Lower leg skin (tissue), 4 donors: Measurements from ENCODE around the gene JARID2. TPM values are rescaled to one million over a fixed set of nuclear protein-coding genes. Genes with fewer than 3 reads are reported as not detected.

Experiments used
- DNase-seq, 2 donors: peaks; one replicate each; pipeline ENCODE4 v3.0.0-alpha.2; 2019; ENCODE audit warnings: low spot score in 2 of 2
- H3K4me3 ChIP-seq: fragments of 200-600 bp; sonication (generic); 2 replicates; pipeline ENCODE4 v1.5.1; 2017; ENCODE audit warnings: mild to moderate bottlenecking, low read depth; ENCODE audit not compliant: poor library complexity, severe bottlenecking
- CTCF ChIP-seq, 3 donors: fragments of 450-650 bp; IDR thresholded peaks; one replicate each; pipeline ENCODE4 v1.5.1; 2016; ENCODE audit warnings: antibody characterized with exemption in 3 of 3, mild to moderate bottlenecking in 3 of 3, moderate library complexity in 2 of 3
- POLR2A ChIP-seq, 2 donors: fragments of 450-650 bp; IDR thresholded peaks; one replicate each; pipeline ENCODE4 v1.6.1; 2016 to 2017; ENCODE audit warnings: antibody characterized with exemption in 2 of 2, mild to moderate bottlenecking in 1 of 2, moderate library complexity in 1 of 2
- WGBS, 2 donors: methylation state at CpG; one replicate each; pipeline ENCODE4 v1.1.5; 2018; 5-methylcytosine and 5-hydroxymethylcytosine counted together
- intact Hi-C: fragments of 100-400 bp; cut with DNase I; formaldehyde crosslinking; loops from one replicate; pipeline ENCODE4 v1.15.0; 2023; ENCODE audit warnings: low total_unique reads
- total RNA-seq, 4 donors: library from RNA; depleted of rRNA; stranded (reverse); fragments of >200 nt; gene quantifications; one replicate each; pipeline ENCODE4 v1.1.0, GENCODE V29; 2016

JARID2 gene
- total RNA-seq, 4 donors from 2014 or later = 17.9 to 24.2 (median 21.6) TPM

DNA sequence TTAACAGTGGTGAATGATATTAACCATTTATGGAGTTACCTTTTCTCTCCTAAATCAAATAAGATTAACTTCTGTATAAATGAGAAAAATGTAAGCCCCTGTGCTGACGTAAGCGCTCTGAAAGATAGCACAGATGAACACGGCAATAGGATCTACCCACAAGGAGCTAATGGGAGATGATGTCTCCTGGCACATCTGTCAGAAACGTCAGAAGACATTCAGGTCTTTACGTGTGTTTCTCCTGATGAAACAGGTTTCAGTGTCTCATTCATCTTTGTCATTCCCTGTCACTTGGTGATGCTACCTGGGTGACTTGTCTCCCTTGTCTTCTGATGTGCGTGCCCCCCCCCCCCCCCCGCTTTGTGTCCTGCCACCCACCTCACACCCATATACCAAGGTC, 227.3 kb downstream of the JARID2 start:
- no peak for TF ChIP-seq POLR2A (IDR thresholded peaks at IDR 0.05)
- no peak for TF ChIP-seq CTCF (IDR thresholded peaks at IDR 0.05)
- no peak for DNase-seq
- WGBS, 2 donors = 74 to 79% methylated on average over 7 of the region's 7 CpGs
- no peak overlapping the region for H3K4me3 ChIP-seq
- intact Hi-C loops = no loop called here

DNA sequence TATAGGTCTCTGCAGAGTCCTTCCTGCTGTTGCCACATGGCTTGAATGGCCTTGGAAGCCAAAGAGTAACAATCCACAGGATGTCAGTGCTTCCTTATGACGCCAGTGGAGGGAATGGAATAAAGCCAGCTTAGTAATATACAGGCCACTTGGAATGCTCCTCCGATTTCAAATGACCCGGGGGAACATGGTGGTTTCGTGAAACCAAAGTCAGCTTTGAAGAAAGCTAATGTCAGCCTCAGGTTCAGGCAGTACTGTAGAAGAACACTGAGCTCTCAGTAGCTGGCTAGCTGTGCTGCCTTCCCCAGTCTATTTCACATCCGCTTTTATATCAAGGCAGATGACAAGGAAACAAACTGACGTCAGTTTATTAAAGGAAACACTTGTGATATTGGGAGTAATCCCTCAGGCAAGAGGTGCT, 227.9 kb downstream of the JARID2 start:
- intact Hi-C loops = no loop called here
- no peak overlapping the region for H3K4me3 ChIP-seq
- TF ChIP-seq CTCF (IDR thresholded peaks at IDR 0.05) (no peak), POLR2A (IDR thresholded peaks at IDR 0.05) (no peak)
- 52 to 71% methylated on average over 6 of the region's 6 CpGs for WGBS, 2 donors
- DNase-seq = no peak

DNA sequence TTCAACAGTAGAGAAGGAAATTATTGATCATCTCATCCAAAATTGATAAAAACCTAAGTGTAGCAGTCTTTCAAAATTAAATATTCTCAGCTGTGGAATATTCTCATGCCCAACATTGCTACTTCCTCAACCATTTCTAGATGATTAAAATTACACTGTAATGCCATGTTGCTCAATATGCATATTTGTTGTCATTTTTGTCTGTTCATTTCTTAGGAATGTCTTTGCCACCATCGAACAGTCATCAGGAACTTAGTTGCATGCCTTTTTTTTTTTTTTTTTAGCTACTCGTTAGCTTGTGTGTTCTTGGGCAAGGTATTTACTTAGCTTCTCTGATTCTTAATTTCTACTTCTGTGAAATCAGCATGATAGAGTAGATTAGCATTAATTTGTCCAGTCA, 228.3 kb downstream of the JARID2 start:
- TF ChIP-seq CTCF (IDR thresholded peaks at IDR 0.05) = no peak
- no peak for TF ChIP-seq POLR2A (IDR thresholded peaks at IDR 0.05)
- WGBS, 2 donors = 72 to 81% methylated on average over 2 of the region's 2 CpGs
- intact Hi-C loops = no loop called here
- H3K4me3 ChIP-seq = no peak overlapping the region
- DNase-seq = no peak

- DNase-seq = no peak
- intact Hi-C loops = no loop called here
- WGBS, 2 donors = 87 to 94% methylated on average over 6 of the region's 6 CpGs
- TF ChIP-seq CTCF (IDR thresholded peaks at IDR 0.05) (no peak), POLR2A (IDR thresholded peaks at IDR 0.05) (no peak)
- no peak overlapping the region for H3K4me3 ChIP-seq
Observed at GRCh38 chr6:15475261-15475660, 229.4 kb downstream of the JARID2 start.

- no peak for DNase-seq
- 77 to 80% methylated on average over 4 of the region's 4 CpGs for WGBS, 2 donors
- intact Hi-C loops = no loop called here
- H3K4me3 ChIP-seq = no peak overlapping the region
- TF ChIP-seq POLR2A (IDR thresholded peaks at IDR 0.05) = no peak
- no peak for TF ChIP-seq CTCF (IDR thresholded peaks at IDR 0.05)
Observed at GRCh38 chr6:15475872-15476271, 230.0 kb downstream of the JARID2 start.

DNA sequence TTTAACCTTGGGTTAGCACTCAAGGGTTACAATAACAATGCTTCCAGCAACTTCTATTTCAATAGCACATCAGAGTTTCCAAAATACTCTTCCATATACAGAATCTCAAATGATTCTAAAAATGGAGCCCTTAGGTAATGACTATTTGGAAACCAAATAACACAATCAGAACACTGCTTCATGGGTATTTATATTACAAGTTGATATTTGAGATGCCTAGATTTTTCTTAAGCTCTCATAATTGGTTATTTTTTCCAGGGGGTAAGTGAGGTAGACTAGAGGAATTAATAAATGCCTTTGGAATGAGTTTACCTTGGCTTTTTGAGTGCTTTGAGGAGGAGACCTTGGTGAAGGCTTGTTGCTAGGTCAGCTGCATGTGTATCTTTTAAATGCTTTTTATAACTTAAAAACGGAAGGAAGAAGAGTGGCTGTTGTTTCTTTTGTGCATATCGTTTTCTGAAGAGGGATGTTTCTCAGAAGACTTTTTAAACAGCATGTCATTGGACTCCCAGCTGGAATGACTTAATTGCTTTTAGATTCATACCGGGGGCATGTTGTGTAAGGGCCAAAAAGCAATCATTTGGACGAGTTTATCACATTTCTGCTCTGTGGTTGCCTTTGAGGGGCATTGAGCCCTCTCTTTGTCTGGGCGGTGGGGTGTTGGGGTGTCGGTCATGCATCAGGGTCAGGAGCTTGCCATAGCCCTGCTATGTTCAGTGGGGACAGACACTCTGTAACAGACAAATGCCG, 230.9 kb downstream of the JARID2 start:
- no peak for DNase-seq
- no peak for TF ChIP-seq POLR2A (IDR thresholded peaks at IDR 0.05)
- TF ChIP-seq CTCF (IDR thresholded peaks at IDR 0.05) = no peak
- H3K4me3 ChIP-seq = no peak overlapping the region
- intact Hi-C loops = no loop called here
- 70 to 71% methylated on average over 7 of the region's 7 CpGs for WGBS, 2 donors
